Central memory CD8-positive, alpha-beta T cell (primary cell): ENCODE measurements around the gene TSSK3.

ENCODE experiments used
- ATAC-seq: fragments of 150-1000 bp; cut with Tn5 transposase; replicated peaks from 2 replicates; pipeline ENCODE4 v1.10.0; 2022; ENCODE audit warnings: mild to moderate bottlenecking, moderate FRiP score, moderate number of reproducible peaks; ENCODE audit not compliant: poor library complexity, severe bottlenecking; ENCODE audit errors: extremely low read depth
- DNase-seq, 2 donors: peaks; one replicate each; pipeline ENCODE4 v3.0.0; 2021; ENCODE audit warnings: low spot score in 2 of 2
- H3K27ac Mint-ChIP-seq: one replicate; pipeline ENCODE4 v1.8.0; 2022; ENCODE audit warnings: low read depth, mild to moderate bottlenecking, moderate library complexity, mixed read lengths
- H3K27me3 Mint-ChIP-seq: one replicate; pipeline ENCODE4 v1.8.0; 2022; ENCODE audit warnings: mixed read lengths
- H3K36me3 Mint-ChIP-seq: one replicate; pipeline ENCODE4 v1.8.0; 2022; ENCODE audit warnings: mild to moderate bottlenecking, moderate library complexity, mixed read lengths; ENCODE audit not compliant: insufficient read depth
- H3K4me1 Mint-ChIP-seq: one replicate; pipeline ENCODE4 v1.8.0; 2022; ENCODE audit warnings: mixed read lengths
- H3K4me3 Mint-ChIP-seq: one replicate; pipeline ENCODE4 v1.8.0; 2022; ENCODE audit warnings: mild to moderate bottlenecking, moderate library complexity, mixed read lengths
- H3K9me3 Mint-ChIP-seq: one replicate; pipeline ENCODE4 v1.8.0; 2022; ENCODE audit warnings: mixed read lengths

Gene TSSK3

GRCh38 chr1:32334864-32335534, 27.3 kb upstream of the TSSK3 start:
- ATAC-seq (peak; percentile 57), DNase-seq (peak; percentile 44 to 47)
- H3K4me3 Mint-ChIP-seq = peak overlapping the region; percentile 80
- H3K27me3 Mint-ChIP-seq = no peaks in the 10 kb centered on the region
- peaks cover 35% of the 10 kb centered on the region for H3K36me3 Mint-ChIP-seq
- peak overlapping the region; percentile 39 for H3K27ac Mint-ChIP-seq
- peaks cover 43% of the 10 kb centered on the region for H3K4me1 Mint-ChIP-seq
- H3K9me3 Mint-ChIP-seq = no peaks in the 10 kb centered on the region

DNA sequence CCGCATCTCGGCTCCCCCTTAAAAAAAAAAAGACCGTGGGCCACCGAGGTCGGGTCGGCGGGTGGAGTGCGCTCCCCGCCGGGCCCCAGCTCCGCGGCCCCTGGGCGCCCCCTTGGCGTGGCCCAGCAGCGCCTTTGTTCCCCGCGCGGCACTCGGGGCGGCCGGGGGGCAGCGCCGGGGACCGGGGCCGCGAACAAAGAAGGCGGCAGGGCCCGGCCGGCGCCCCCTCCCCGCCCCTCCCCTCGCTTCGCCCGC, 26.9 kb upstream of the TSSK3 start:
- H3K4me3 Mint-ChIP-seq = peak overlapping the region; percentile 80
- H3K27me3 Mint-ChIP-seq = no peaks in the 10 kb centered on the region
- H3K27ac Mint-ChIP-seq = no peak overlapping the region
- peaks cover 34% of the 10 kb centered on the region for H3K36me3 Mint-ChIP-seq
- peak; percentile 15 for ATAC-seq
- DNase-seq = no peak
- no peaks in the 10 kb centered on the region for H3K9me3 Mint-ChIP-seq
- H3K4me1 Mint-ChIP-seq = peaks cover 41% of the 10 kb centered on the region

GRCh38 chr1:32335790-32336590, 26.3 kb upstream of the TSSK3 start, which contains the start of gene MARCKSL1:
Gene MARCKSL1 (minus strand): TSS chr1:32336233. CDS start chr1:32336033, 200 bp downstream.
- H3K27ac Mint-ChIP-seq = peak within 1 kb of the TSS; percentile 39

GRCh38 chr1:32336591-32336932, 25.8 kb upstream of the TSSK3 start:
- Mint-ChIP-seq H3K27me3 (no peaks in the 10 kb centered on the region), H3K4me3 (peak overlapping the region; percentile 78), H3K4me1 (peaks cover 41% of the 10 kb centered on the region), H3K36me3 (peaks cover 25% of the 10 kb centered on the region), H3K9me3 (no peaks in the 10 kb centered on the region), H3K27ac (no peak overlapping the region)
- DNase-seq (no peak), ATAC-seq (no peak)

More at GRCh38 chr1:32335790-32336590, 26.3 kb upstream of the TSSK3 start, which contains the start of gene MARCKSL1:
- Mint-ChIP-seq H3K27me3 (no peaks in the 10 kb centered on the region), H3K9me3 (no peaks in the 10 kb centered on the region), H3K4me1 (peaks cover 41% of the 10 kb centered on the region), H3K36me3 (peaks cover 29% of the 10 kb centered on the region), H3K4me3 (peak within 1 kb of the TSS; percentile 80)
- ATAC-seq (peak; percentile 57), DNase-seq (peak; percentile 75 to 78)

GRCh38 chr1:32336963-32337675, 25.2 kb upstream of the TSSK3 start:
- Mint-ChIP-seq H3K9me3 (no peaks in the 10 kb centered on the region), H3K36me3 (peaks cover 20% of the 10 kb centered on the region), H3K4me3 (peak overlapping the region; percentile 78), H3K27me3 (no peaks in the 10 kb centered on the region), H3K4me1 (peaks cover 41% of the 10 kb centered on the region), H3K27ac (peak overlapping the region; percentile 36)
- peak in 1 of 2 donors; percentile 58 for DNase-seq
- peak; percentile 64 for ATAC-seq

- DNase-seq (no peak), ATAC-seq (peak; percentile 22)
- Mint-ChIP-seq H3K4me1 (peaks cover 47% of the 10 kb centered on the region), H3K36me3 (peaks cover 14% of the 10 kb centered on the region), H3K27me3 (no peaks in the 10 kb centered on the region), H3K4me3 (no peak overlapping the region), H3K27ac (peak overlapping the region; percentile 36), H3K9me3 (no peaks in the 10 kb centered on the region)
These were observed 24.3 kb upstream of the TSSK3 start for GRCh38 chr1:32337855-32338636.

DNA sequence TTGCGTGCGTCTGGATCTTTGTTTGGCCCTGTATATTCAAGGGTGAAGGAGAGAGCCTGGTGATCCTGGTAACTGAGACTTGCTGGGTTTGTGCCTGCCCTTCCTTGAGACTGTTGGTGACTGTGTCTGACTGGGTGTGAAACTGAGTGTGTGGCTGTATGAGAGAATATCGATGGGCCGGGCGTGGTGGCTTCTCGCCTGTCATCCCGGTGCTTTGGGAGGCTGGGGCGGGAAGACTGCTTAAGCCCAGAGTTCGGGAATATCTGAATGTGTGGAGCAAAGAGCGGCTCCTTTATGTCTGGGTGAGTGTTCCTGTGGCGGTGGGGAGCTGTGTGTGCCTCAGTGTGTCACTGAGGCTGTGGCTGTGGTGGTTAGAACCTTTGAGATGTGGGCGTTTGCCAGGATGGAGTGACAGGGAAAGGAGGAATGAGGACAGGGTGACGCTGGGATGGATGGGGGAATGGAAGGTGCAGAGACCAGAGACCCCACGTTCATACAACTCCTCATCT, 23.6 kb upstream of the TSSK3 start:
- Mint-ChIP-seq H3K27ac (no peak overlapping the region), H3K27me3 (no peaks in the 10 kb centered on the region), H3K4me3 (no peak overlapping the region), H3K36me3 (peaks cover 11% of the 10 kb centered on the region), H3K4me1 (peaks cover 43% of the 10 kb centered on the region), H3K9me3 (no peaks in the 10 kb centered on the region)
- ATAC-seq (no peak), DNase-seq (no peak)

DNA sequence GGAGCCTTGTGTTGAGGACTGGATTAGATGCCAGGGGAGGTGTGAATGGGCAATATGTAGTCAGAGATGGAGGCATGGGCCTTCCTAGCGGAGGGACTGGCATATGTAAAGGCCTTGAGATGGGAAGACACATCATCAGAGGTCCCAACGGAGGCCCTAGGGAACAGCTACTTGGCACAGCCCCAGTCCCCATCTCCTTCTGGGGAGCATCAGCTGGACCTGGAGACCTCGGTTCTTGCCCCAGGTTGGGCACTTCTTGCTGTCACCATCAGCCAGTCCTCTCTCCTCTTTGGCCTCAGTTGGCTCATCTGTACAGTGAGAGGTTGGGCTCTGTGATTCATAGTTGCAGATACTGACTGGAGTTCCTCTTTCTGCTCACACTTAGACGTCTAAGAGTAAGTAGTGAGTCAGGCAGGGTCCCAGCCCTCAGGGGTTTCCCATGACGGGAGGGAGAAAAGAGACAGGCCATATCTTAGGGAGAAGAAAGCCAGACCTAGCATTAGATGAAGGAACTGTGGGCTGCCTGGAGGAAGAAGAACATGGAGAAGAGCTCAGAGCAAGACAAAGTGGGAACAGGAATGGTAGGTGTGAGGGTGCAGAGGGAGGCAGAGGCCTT, 22.9 kb upstream of the TSSK3 start:
- H3K4me3 Mint-ChIP-seq = no peak overlapping the region
- DNase-seq = no peak
- no peaks in the 10 kb centered on the region for H3K27me3 Mint-ChIP-seq
- no peaks in the 10 kb centered on the region for H3K9me3 Mint-ChIP-seq
- no peak for ATAC-seq
- peak overlapping the region; percentile 35 for H3K27ac Mint-ChIP-seq
- peaks cover 35% of the 10 kb centered on the region for H3K4me1 Mint-ChIP-seq
- H3K36me3 Mint-ChIP-seq = peaks cover 8% of the 10 kb centered on the region

- ATAC-seq = no peak
- Mint-ChIP-seq H3K27ac (no peak overlapping the region), H3K4me1 (peaks cover 42% of the 10 kb centered on the region)
These were observed 21.1 kb upstream of the TSSK3 start for GRCh38 chr1:32341186-32341757.

DNA sequence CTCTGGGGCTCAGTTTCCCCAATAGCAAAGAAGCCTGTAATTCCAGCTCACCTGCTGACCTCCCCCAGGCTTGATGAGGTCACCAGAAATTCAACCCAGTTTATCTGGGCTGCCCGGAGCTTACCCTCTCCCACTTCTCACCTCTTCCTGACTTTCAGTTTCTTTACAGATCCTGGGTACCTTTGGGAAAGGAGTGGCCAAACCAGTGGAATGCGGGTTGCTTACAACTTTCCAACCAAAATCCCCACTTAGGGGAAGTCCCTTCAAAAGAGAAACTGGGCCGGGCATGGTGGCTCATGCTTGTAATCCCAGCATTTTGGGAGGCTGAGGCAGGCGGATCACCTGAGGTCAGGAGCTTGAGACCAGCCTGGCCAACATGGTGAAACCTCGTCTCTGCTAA, 20.4 kb upstream of the TSSK3 start:
- Mint-ChIP-seq H3K27me3 (no peaks in the 10 kb centered on the region), H3K9me3 (no peaks in the 10 kb centered on the region), H3K27ac (no peak overlapping the region), H3K4me1 (peaks cover 43% of the 10 kb centered on the region), H3K4me3 (no peak overlapping the region), H3K36me3 (peaks cover 3% of the 10 kb centered on the region)
- DNase-seq (no peak), ATAC-seq (no peak)

More at GRCh38 chr1:32341186-32341757, 21.1 kb upstream of the TSSK3 start:
- Mint-ChIP-seq H3K9me3 (no peaks in the 10 kb centered on the region), H3K27me3 (no peaks in the 10 kb centered on the region), H3K36me3 (peaks cover 6% of the 10 kb centered on the region), H3K4me3 (no peak overlapping the region)
- no peak for DNase-seq

- peaks cover 36% of the 10 kb centered on the region for H3K4me1 Mint-ChIP-seq
- no peak for DNase-seq
These were observed 19.6 kb upstream of the TSSK3 start for GRCh38 chr1:32342704-32343103.

More at GRCh38 chr1:32342704-32343103, 19.6 kb upstream of the TSSK3 start:
- Mint-ChIP-seq H3K36me3 (no peaks in the 10 kb centered on the region), H3K27ac (no peak overlapping the region), H3K9me3 (no peaks in the 10 kb centered on the region), H3K4me3 (no peak overlapping the region), H3K27me3 (no peaks in the 10 kb centered on the region)
- no peak for ATAC-seq
